Neural cell (in vitro differentiated cells): ENCODE measurements around the gene SLC4A4.

Source experiments
- EP300 ChIP-seq: fragments of 450-650 bp; conservative IDR thresholded peaks from 2 replicates; pipeline ENCODE4 v1.6.1; 2014; ENCODE audit warnings: antibody characterized with exemption, mild to moderate bottlenecking, moderate library complexity; ENCODE audit not compliant: poor library complexity, severe bottlenecking
- EZH2 ChIP-seq: fragments of 200-600, 300-800 bp; shearing (Covaris generic), sonication (generic); IDR thresholded peaks from 2 replicates; pipeline ENCODE4 v1.6.1; 2014; ENCODE audit warnings: antibody characterized with exemption, low read length, borderline replicate concordance, mild to moderate bottlenecking; ENCODE audit not compliant: insufficient read depth, poor library complexity, severe bottlenecking
- MXI1 ChIP-seq: fragments of 450-650 bp; conservative IDR thresholded peaks from 2 replicates; pipeline ENCODE4 v1.6.1; 2014; ENCODE audit warnings: antibody characterized with exemption, mild to moderate bottlenecking; ENCODE audit not compliant: poor library complexity, severe bottlenecking
- POLR2AphosphoS5 ChIP-seq: IDR thresholded peaks from 2 replicates; pipeline ENCODE4 v1.6.1; 2012
- RAD21 ChIP-seq: fragments of 450-650 bp; conservative IDR thresholded peaks from 2 replicates; pipeline ENCODE4 v1.6.1; 2014; ENCODE audit warnings: antibody characterized with exemption, mild to moderate bottlenecking, moderate library complexity
- SMC3 ChIP-seq: fragments of 450-650 bp; conservative IDR thresholded peaks from 2 replicates; pipeline ENCODE4 v1.6.1; 2014; ENCODE audit warnings: antibody characterized with exemption, mild to moderate bottlenecking, moderate library complexity; ENCODE audit not compliant: poor library complexity
- TAF1 ChIP-seq: IDR thresholded peaks from 2 replicates; pipeline ENCODE4 v1.6.1; 2012; ENCODE audit warnings: low read depth
- TF ChIP-seq, protein P1 (sequence below): fragments of 450-650 bp; IDR thresholded peaks from 2 replicates; pipeline ENCODE4 v1.5.1; 2014; ENCODE audit warnings: antibody characterized with exemption, mild to moderate bottlenecking, moderate library complexity; ENCODE audit not compliant: poor library complexity, severe bottlenecking
- TF ChIP-seq, protein P2 (sequence below): IDR thresholded peaks from 2 replicates; pipeline ENCODE4 v1.6.1; 2012; ENCODE audit warnings: borderline replicate concordance

DNA sequence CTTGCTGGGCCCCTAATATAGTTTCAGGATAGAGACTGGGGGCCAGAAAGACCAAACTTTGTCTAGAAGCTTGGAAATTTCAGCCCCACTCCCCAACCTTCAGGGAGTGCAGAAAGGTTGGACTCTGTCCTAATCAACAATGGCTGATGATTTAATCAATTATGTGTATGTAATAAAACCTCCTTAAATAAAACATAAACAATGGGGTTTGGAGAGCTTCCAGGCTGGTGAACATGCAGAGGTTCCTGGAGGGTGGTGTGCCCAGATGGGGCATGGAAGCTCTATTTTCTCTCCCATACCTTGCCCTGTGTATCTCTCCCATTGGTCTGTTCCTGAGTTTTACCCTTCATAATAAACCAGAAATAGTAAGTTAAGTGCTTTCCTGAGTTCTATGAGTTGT is 270.8 kb downstream of the SLC4A4 start:
- TF ChIP-seq MXI1 (no peak), SMC3 (no peak), POLR2AphosphoS5 (no peak), EZH2 (no peak), EP300 (no peak), TAF1 (no peak), RAD21 (no peak)
- TF ChIP-seq, protein P1, sequence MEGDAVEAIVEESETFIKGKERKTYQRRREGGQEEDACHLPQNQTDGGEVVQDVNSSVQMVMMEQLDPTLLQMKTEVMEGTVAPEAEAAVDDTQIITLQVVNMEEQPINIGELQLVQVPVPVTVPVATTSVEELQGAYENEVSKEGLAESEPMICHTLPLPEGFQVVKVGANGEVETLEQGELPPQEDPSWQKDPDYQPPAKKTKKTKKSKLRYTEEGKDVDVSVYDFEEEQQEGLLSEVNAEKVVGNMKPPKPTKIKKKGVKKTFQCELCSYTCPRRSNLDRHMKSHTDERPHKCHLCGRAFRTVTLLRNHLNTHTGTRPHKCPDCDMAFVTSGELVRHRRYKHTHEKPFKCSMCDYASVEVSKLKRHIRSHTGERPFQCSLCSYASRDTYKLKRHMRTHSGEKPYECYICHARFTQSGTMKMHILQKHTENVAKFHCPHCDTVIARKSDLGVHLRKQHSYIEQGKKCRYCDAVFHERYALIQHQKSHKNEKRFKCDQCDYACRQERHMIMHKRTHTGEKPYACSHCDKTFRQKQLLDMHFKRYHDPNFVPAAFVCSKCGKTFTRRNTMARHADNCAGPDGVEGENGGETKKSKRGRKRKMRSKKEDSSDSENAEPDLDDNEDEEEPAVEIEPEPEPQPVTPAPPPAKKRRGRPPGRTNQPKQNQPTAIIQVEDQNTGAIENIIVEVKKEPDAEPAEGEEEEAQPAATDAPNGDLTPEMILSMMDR = no peak
- TF ChIP-seq, protein P2, sequence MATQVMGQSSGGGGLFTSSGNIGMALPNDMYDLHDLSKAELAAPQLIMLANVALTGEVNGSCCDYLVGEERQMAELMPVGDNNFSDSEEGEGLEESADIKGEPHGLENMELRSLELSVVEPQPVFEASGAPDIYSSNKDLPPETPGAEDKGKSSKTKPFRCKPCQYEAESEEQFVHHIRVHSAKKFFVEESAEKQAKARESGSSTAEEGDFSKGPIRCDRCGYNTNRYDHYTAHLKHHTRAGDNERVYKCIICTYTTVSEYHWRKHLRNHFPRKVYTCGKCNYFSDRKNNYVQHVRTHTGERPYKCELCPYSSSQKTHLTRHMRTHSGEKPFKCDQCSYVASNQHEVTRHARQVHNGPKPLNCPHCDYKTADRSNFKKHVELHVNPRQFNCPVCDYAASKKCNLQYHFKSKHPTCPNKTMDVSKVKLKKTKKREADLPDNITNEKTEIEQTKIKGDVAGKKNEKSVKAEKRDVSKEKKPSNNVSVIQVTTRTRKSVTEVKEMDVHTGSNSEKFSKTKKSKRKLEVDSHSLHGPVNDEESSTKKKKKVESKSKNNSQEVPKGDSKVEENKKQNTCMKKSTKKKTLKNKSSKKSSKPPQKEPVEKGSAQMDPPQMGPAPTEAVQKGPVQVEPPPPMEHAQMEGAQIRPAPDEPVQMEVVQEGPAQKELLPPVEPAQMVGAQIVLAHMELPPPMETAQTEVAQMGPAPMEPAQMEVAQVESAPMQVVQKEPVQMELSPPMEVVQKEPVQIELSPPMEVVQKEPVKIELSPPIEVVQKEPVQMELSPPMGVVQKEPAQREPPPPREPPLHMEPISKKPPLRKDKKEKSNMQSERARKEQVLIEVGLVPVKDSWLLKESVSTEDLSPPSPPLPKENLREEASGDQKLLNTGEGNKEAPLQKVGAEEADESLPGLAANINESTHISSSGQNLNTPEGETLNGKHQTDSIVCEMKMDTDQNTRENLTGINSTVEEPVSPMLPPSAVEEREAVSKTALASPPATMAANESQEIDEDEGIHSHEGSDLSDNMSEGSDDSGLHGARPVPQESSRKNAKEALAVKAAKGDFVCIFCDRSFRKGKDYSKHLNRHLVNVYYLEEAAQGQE = no peak
